HG02623 (cell line): ENCODE results near the gene DPYSL3.

Experiments used
- ATAC-seq: cut with Tn5 transposase; IDR thresholded peaks from one replicate; pipeline ENCODE4 v1.9.1; 2021; ENCODE audit warnings: moderate library complexity; ENCODE audit not compliant: unreplicated experiment

The DPYSL3 gene

DNA sequence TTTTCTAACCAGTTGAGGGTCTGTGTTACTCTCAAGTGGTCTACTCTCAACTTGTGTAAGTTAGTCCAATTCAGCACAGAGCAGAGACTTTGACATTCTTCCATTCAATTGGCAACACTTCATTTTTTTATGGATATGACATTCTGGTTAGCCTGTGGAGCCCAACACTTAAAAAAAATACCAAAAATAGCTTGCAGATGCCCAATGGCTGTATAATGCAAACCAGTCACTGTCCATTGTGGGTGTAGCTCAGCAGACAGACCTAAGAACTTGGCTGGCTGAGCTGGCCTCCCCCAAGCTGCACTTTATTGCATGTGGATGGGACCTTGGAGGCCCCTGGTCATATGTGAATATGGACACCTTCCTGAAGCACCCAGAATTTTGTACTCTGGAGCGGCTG is 103.2 kb downstream of the DPYSL3 start:
- no peak for ATAC-seq

GRCh38 chr5:147404706-147405105 is 105.2 kb downstream of the DPYSL3 start:
- peak; percentile 10 for ATAC-seq

DNA sequence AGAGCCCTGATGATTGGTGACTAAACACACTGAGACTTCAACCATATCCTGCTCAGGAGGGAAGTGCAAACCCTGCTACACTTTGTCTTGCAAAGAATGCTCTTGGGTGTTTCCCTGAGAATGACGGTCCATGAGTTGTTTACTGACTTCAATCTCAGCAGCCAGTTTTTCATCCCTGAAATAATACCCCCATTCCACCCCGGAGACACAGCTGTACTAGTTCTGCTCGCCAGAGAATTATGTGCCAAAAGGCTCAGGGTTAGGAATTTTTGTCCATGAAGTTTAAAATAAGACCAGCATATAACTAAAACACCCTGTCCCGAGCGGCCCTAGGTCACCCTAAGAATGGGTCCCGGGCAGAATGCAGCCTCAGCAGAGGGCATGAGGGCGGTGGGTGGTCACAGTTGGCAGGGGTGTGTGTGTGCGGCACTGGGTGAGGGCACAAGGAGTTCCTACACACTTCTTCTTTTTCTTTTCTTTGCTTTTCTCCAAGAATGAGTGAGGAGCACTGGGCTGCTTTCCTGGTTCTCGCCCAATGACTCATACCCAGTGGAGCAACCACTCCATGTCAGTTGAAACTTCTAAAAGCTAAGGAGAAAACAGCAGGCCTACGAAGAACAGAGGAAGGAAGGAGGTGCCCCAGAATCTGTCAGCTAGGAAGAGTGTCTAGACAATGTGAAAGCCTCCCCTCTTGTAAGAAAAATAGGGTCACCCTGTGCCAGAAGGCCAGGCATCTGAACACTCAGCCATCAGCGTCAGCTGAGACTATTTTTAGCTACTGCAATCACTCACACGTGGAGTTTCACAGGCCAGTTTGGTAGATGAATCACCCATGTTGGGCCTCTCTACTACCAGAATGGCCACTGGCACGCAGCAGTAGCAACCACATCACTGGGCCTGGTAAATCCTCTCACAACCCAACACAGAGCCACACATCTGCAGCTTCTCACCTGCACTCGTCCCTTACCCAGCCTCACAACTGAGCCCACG is 105.9 kb downstream of the DPYSL3 start:
- ATAC-seq: peak; percentile 91

DNA sequence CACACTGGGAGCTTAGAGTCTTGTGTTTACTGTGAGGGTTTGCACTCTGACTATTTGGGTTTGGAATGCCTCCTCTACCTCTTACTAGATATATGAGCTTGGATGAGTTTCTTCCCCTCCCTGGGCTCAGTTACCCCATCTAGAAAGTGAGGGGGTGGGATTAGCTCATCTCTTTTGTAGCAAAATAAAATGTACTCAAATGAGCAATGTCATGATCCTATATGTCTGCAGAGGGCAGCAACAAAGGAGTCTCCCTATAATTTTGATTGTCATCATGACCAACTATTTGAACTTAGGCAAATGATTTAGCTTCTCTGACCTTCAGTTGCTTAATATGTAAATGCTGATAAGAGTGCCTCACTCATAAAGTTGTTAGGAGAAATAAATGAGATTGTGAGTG is 109.0 kb downstream of the DPYSL3 start:
- ATAC-seq: no peak

DNA sequence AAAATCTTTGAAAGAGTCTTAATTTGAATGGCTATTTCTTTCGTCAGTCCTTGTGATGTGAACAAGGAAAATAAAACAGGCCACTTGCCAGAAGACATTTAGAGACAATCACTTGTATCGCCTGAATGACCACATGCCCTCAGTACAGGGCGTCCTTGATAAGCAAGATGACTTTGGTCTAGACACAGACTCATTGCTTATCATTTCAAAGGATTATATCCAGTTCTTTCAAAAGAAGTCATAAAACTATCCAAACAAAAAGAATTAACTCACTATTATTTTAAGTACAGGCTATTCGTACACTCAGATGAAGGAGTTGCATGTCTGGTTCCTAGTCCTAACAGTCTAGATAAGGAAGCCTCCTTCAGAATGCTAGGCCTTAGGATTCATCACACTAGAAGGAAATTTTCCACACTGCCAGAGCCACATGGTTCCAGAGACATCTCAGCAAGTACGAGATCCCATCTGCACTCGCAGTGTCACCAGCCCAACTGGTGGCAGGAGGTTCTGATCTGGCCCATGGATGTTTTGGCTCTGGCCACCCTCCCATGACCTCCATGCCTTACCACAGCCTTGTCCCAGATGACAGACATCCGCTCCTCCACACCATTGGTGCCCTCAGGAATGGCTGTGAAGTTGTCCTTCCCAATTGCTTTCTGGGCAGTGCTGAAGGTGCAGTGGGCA is 109.6 kb downstream of the DPYSL3 start:
- no peak for ATAC-seq

DNA sequence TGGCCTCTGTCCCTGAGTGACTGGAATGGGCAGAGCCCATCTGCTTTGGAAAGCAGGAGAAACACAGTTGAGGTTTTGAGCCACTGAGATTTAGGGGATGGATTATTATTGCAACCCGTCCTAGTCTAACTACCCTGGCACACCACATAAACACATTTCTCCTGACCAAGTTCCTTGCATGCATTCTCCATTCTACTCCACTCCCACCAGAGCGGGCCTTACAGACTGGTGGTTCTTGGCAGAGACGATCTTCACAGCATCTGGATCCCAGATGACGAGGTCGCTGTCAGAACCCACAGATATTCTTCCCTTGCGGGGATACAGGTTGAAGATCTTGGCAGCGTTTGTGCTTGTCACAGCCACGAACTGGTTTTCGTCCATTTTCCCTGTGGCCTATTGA is 111.0 kb downstream of the DPYSL3 start:
- ATAC-seq: no peak

DNA sequence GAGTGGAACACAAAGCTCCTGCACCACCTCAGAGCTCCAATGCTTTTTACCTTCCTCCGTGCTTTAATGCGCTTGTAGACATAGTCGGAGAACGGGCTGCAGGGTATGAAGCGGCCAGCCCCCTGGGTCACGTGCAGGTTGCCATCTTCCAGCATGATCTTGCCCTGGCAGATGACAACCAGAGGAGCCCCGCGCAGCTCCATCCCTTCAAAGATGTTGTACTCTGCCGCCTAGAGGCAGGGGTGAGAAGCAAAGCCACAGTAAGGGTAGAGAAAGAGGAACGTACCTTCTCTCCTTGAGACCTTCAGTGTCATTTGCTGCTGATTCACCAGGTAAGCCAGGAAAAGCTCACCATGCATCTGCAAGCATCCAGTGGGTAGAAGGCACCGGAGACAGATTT is 112.3 kb downstream of the DPYSL3 start:
- ATAC-seq: no peak

DNA sequence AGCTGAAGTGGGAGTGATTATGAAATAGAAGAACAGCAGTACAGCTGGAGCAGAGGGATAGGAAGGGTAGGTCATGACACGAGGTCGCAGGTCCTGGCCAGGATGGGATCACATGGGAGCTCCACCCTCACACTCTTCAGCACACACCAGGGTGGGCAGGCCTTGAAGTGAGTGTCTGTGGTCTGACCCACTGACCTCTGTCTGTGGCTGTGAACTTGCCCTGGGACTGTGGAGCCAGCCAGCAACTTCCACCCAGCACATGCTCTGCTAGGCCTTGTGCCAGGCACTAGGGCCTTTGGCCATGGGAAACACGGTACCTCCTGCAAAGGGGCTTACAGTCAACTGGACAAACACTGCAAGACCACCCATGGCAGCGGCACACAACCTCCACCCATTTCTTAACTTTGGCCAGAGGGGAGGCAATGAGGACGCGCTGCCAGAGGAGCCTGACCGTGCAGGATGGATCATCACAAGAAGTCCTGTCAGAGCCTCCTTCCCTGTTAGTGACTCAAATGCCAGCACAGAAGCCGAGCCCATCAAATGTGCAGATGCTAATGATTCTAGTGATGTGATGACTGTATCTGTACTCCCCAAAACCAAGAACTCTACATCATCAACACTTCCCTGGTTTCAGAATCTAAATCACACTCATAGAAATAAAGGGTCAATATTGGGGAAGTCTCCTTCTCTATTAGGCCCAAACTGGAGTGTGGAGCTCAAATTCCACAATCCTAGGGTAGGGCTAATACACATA is 113.6 kb downstream of the DPYSL3 start:
- no peak for ATAC-seq

GRCh38 chr5:147393874-147394672 is 115.8 kb downstream of the DPYSL3 start:
- no peak for ATAC-seq

DNA sequence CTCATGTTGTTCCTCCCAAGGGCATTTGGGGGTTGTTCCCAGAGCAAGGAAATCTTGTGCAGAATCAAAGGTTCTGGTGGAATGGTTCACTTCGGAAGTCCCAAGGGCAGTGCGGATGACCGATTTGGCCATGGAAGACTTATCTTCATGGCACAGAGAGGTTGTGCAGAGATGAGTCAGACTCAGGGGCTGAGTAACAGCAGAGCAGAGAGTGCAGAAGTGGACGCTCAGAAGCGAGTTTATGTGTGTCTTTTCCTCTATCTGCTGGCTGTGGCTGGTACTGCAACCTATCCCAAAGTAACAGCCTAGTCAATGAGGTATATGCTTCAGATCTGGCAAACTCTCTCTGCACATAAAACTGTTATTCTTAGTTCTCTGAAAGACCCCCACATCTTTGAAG is 118.1 kb downstream of the DPYSL3 start:
- ATAC-seq: peak; percentile 86

GRCh38 chr5:147390654-147391225 is 119.1 kb downstream of the DPYSL3 start:
- ATAC-seq: no peak

DNA sequence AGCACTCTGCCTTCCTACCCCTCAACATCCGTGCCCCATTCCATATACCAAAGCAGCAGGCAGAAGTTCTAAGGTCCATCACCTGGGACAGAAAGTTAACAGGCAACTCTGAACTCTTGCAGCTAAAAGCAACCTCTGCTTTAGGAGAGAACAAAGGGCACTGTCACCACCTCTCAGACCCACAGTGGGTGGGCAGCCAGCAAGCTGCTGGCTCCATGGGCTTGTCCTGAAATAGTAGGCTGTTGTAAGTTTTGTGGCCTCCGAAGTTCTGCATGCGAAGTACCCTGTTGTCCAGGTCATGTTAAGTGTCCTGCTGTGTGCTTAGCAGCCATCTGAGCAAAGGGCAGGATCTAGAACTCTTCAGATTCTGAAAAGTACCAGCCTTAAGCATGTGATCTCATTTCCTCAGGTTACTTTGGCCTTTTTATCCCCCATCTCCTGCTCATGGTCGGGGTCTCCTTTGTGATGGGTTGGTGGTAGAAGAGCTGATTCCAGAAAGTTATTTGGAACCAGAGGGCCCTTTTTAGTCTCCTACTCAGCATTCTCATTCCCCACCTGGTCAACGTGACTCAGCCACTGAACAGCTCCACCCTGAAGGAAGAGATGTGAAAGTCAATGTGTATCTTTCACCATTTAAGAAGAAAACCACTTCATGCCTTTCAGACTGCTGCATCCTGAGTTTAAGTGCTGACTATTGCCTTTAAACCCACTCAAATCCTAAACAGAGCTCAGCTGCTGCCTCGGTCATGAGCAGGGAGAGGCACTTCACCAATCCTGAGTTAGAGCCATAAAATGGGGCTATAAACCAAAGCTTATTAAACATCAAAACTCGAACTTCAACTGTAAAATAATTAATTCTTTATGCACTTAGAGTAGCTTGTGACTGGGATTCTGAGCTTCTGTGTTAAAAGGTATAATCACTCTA is 121.4 kb downstream of the DPYSL3 start:
- no peak for ATAC-seq

- ATAC-seq: no peak
Observed at GRCh38 chr5:147387109-147387508, 122.8 kb downstream of the DPYSL3 start.

- ATAC-seq: peak; percentile 50
Observed at GRCh38 chr5:147384346-147385193, 125.3 kb downstream of the DPYSL3 start.

DNA sequence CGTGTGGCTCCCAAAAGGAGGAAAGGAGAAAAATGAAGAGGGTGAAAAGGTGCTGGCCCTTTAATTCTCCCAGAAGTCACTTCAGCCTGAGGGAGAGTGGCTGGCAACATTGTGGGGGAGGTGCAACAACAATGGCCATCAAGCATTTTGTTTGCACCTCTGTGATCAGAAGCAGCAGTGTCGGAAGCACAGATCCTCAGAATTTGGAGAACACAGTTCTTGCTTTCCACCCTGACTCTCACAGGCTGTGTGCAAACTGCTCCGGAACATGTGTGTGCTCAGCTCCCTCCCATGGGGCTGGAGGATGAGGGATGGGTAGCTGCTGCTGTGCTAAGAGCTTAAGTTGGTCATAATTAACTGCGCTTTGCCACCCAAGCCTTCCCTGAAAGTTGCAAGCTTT is 127.1 kb downstream of the DPYSL3 start:
- ATAC-seq: no peak

- ATAC-seq: no peak
Observed at GRCh38 chr5:147381555-147381954, 128.3 kb downstream of the DPYSL3 start.

DNA sequence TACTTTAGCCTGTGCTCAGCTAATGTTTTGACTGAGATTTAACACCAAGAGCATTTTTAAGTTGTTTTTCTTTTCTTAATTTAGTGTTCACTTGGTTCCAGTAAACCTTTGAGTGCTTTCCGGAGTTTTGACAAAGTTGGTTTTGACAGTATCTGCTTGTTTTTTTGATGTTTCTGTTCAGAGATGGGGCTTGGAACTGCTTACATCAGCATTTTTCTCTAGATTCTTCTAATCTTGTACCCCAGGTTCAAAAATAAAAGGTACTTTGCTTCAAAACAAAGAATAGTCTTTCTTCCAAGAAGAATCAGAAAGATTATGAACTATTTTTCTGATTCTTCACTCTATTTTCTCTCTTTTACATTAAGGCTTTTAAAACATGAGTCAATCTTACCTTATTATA is 132.2 kb downstream of the DPYSL3 start:
- ATAC-seq: no peak

GRCh38 chr5:147375151-147375550 is 134.7 kb downstream of the DPYSL3 start:
- no peak for ATAC-seq
